ENCODE measurements around the gene RPAP3. TPM values are rescaled to one million over a fixed set of nuclear protein-coding genes. Genes with fewer than 3 reads are reported as not detected.

The RPAP3 gene
- total RNA-seq, 6 donors from 2014 or later, result 6.5 to 28.0 (median 16.4) TPM

GRCh38 chr12:47746523-47746922 is 40.7 kb upstream of the RPAP3 start:
- Histone ChIP-seq H3K36me3 (peaks cover 0 to 53% (median 26%) of the 10 kb centered on the region in 4 donors), H3K4me1 (peaks cover 5 to 11% (median 7%) of the 10 kb centered on the region in 4 donors), H3K27me3 (no peaks in the 10 kb centered on the region), H3K9me3 (no peaks in the 10 kb centered on the region), H3K4me3 (no peak overlapping the region), H3K27ac (no peak overlapping the region)
- TF ChIP-seq POLR2AphosphoS5 (IDR thresholded peaks at IDR 0.05), result no peak
- TF ChIP-seq CTCF (IDR thresholded peaks at IDR 0.05), result no peak
- no peak for TF ChIP-seq POLR2A (IDR thresholded peaks at IDR 0.05)
- no peak for TF ChIP-seq EP300 (IDR thresholded peaks at IDR 0.05)
- DNase-seq (peak in 1 of 2 donors; percentile 57), ATAC-seq (ENCODE audit: low FRiP score in 2 of 2) (no peak)
- WGBS, 2 donors, result 84 to 90% methylated on average over 7 of the region's 7 CpGs

- no peak overlapping the region for H3K27ac ChIP-seq
- no peak overlapping the region for H3K4me3 ChIP-seq
- WGBS, 2 donors, result 88 to 93% methylated on average over 5 of the region's 5 CpGs
- H3K4me1 ChIP-seq, result peaks cover 10 to 16% (median 12%) of the 10 kb centered on the region in 4 donors
- H3K27me3 ChIP-seq, result no peaks in the 10 kb centered on the region
- no peak for TF ChIP-seq EP300 (IDR thresholded peaks at IDR 0.05)
- TF ChIP-seq POLR2A (IDR thresholded peaks at IDR 0.05), result no peak
- TF ChIP-seq CTCF (IDR thresholded peaks at IDR 0.05), result no peak
- TF ChIP-seq POLR2AphosphoS5 (IDR thresholded peaks at IDR 0.05), result no peak
- DNase-seq (no peak), ATAC-seq (ENCODE audit: low FRiP score in 2 of 2) (no peak)
- peaks cover 0 to 50% (median 24%) of the 10 kb centered on the region in 4 donors for H3K36me3 ChIP-seq
- no peaks in the 10 kb centered on the region for H3K9me3 ChIP-seq
Observed at GRCh38 chr12:47746073-47746472, 40.2 kb upstream of the RPAP3 start.

GRCh38 chr12:47745485-47746041 is 39.7 kb upstream of the RPAP3 start:
- peaks cover 15 to 21% (median 17%) of the 10 kb centered on the region in 4 donors for H3K4me1 ChIP-seq
- no peaks in the 10 kb centered on the region for H3K27me3 ChIP-seq
- no peak for TF ChIP-seq EP300 (IDR thresholded peaks at IDR 0.05)
- TF ChIP-seq CTCF (IDR thresholded peaks at IDR 0.05), result no peak
- no peak for TF ChIP-seq POLR2AphosphoS5 (IDR thresholded peaks at IDR 0.05)
- no peak for TF ChIP-seq POLR2A (IDR thresholded peaks at IDR 0.05)
- H3K4me3 ChIP-seq, result no peak overlapping the region
- ATAC-seq (ENCODE audit: low FRiP score in 2 of 2), result no peak
- no peak overlapping the region for H3K27ac ChIP-seq
- DNase-seq, result no peak
- peaks cover 0 to 45% (median 22%) of the 10 kb centered on the region in 4 donors for H3K36me3 ChIP-seq
- WGBS, 2 donors, result 83 to 88% methylated on average over 16 of the region's 16 CpGs
- no peaks in the 10 kb centered on the region for H3K9me3 ChIP-seq

GRCh38 chr12:47744778-47745436 is 39.1 kb upstream of the RPAP3 start:
- Histone ChIP-seq H3K4me3 (no peak overlapping the region), H3K9me3 (no peaks in the 10 kb centered on the region), H3K36me3 (peaks cover 0 to 38% (median 20%) of the 10 kb centered on the region in 4 donors), H3K27ac (no peak overlapping the region), H3K27me3 (no peaks in the 10 kb centered on the region), H3K4me1 (peaks cover 19 to 27% (median 23%) of the 10 kb centered on the region in 4 donors)
- WGBS, 2 donors, result 74 to 81% methylated on average over 8 of the region's 8 CpGs
- no peak for TF ChIP-seq EP300 (IDR thresholded peaks at IDR 0.05)
- no peak for TF ChIP-seq POLR2AphosphoS5 (IDR thresholded peaks at IDR 0.05)
- no peak for ATAC-seq (ENCODE audit: low FRiP score in 2 of 2)
- DNase-seq, result no peak

GRCh38 chr12:47744005-47744651 is 38.3 kb upstream of the RPAP3 start:
- no peaks in the 10 kb centered on the region for H3K9me3 ChIP-seq
- 49 to 57% methylated on average over 10 of the region's 10 CpGs for WGBS, 2 donors
- peak overlapping the region in 1 of 4 donors; percentile 10 for H3K27ac ChIP-seq
- H3K4me1 ChIP-seq, result peaks cover 19 to 32% (median 27%) of the 10 kb centered on the region in 4 donors
- DNase-seq (peak in 1 of 2 donors; percentile 80), ATAC-seq (ENCODE audit: low FRiP score in 2 of 2) (peak in 1 of 2 donors; percentile 63)
- no peaks in the 10 kb centered on the region for H3K27me3 ChIP-seq
- peak; percentile 34 to 80 (median 70) for TF ChIP-seq CTCF (IDR thresholded peaks at IDR 0.05)
- TF ChIP-seq EP300 (IDR thresholded peaks at IDR 0.05), result no peak
- no peak for TF ChIP-seq POLR2AphosphoS5 (IDR thresholded peaks at IDR 0.05)
- no peak for TF ChIP-seq POLR2A (IDR thresholded peaks at IDR 0.05)
- peaks cover 0 to 30% (median 15%) of the 10 kb centered on the region in 4 donors for H3K36me3 ChIP-seq
- H3K4me3 ChIP-seq, result no peak overlapping the region
